ENCODE data around the gene CROT.

Gene CROT

DNA sequence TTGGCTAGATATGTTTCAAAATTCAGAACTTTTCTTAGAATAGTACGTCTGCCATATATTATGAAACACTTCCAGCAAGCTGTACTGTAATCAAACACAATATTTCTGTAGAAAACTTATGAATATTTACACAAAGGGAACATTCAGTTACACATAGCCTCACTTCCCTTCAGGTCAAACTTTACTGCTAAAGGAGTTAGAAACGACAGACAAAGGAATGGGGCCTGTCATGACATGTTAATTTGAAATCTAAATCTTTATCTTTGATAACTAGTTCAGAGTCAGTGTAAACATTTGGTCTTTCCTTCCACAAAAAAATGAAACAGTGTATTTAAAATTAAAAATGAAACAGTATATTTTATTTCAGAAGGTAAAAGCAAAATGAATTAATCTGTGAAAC, 1.0 kb upstream of the CROT start:
- no peak for ATAC-seq

DNA sequence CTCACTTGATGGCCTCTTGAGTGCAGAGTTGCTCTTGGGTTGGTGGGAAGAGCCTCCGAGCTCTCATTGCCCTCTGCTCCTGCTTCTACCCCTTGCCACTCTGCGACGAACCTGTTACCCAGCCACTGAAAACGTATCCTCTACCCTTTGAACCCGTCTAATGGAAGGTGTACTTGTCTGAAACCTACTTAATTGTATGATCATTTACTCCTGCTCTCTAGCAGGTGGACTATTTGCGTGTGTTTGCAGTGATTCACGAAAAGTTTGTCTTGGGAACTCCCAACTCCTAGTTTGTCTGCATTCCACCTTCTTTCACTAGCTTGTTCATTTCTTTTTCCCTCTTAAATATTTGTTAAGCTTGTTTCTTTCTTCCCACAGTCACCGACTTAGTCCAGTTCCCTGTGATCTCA, 503 bp downstream of the CROT start:
- ATAC-seq, result peak in 1 of 2 donors; percentile 1

DNA sequence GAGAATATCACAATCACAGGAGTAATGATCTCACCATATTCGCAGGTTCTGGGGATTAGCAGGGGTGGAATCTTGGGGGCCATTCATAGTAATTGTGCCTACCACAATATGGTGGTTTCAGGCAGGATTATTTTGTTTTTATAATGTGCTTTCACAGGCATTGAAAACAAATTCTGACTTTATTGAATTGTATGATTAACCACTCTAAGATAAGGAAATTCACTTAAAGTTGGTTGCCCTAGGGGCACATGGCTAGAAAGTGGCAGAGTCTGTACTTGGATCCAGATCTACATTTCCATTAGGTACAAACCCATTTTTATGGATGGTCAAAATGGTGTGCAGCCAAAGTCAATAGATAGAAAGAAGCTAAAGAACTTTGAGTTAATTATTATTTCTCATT, 1.7 kb downstream of the CROT start:
- ATAC-seq, result no peak

DNA sequence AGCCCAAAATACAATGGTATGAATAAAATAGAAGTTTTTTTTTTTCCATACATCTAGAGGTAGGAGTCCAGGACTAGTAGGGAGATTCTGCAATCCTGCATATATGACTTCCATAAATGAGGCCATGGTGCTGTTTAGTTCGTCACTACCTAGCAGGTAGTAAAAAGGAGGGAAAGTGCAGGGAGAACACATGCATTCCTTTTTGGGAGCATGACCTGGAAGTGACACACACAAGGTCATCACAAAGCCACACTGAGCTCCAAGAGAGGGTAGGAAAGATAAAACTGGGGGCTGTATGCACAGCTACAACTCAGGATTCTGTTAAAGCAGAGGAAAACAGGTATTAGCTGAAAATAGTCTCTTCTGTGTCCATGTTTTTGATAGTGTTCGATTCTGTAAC, 2.2 kb downstream of the CROT start:
- ATAC-seq, result no peak

DNA sequence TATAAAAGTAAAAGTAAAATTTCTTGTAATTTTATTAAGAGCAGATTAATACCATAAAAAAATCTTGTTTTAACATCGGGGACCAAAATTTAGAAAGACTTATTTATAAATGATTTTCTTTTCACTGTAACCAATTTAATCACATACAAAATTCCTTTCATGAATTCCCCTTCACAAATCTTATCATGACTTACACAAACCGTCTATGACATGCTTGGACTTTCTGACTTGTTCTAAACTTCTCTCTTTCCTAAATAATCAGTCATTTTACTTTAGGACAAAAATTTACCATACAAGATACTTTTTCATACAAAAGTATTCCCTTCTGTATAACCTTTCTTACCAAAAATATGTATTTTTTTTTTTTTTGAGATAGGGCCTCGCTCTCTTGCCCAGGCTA, 9.3 kb downstream of the CROT start:
- ATAC-seq, result no peak

- no peak for ATAC-seq
Measured at GRCh38 chr7:87356448-87356847, 11.0 kb downstream of the CROT start.

- no peak for ATAC-seq
Measured at GRCh38 chr7:87359366-87359765, 13.9 kb downstream of the CROT start.

- no peak for ATAC-seq
Measured at GRCh38 chr7:87361320-87361719, 15.9 kb downstream of the CROT start.

GRCh38 chr7:87363342-87363741, 17.9 kb downstream of the CROT start:
- ATAC-seq, result no peak

GRCh38 chr7:87364246-87364645, 18.8 kb downstream of the CROT start:
- no peak for ATAC-seq

DNA sequence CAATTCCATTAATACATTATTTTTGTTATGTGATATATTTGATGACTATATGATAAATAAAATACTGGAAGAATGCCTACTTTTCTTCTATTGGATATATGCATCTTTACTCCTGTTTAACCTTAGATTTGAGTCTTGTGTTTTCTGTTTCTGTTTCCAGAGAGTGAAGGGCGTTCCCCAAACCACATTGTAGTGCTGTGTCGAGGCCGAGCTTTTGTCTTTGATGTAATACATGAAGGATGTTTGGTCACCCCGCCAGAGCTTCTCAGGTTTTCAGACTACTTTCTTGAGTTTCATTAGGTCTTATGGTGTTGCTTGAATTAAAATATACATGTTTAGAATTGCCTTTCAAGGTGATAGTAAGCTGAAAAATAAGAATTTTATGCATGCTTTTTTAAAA, 23.8 kb downstream of the CROT start:
- ATAC-seq, result peak; percentile 51 to 53

- no peak for ATAC-seq
Measured at GRCh38 chr7:87370660-87371180, 25.3 kb downstream of the CROT start.

DNA sequence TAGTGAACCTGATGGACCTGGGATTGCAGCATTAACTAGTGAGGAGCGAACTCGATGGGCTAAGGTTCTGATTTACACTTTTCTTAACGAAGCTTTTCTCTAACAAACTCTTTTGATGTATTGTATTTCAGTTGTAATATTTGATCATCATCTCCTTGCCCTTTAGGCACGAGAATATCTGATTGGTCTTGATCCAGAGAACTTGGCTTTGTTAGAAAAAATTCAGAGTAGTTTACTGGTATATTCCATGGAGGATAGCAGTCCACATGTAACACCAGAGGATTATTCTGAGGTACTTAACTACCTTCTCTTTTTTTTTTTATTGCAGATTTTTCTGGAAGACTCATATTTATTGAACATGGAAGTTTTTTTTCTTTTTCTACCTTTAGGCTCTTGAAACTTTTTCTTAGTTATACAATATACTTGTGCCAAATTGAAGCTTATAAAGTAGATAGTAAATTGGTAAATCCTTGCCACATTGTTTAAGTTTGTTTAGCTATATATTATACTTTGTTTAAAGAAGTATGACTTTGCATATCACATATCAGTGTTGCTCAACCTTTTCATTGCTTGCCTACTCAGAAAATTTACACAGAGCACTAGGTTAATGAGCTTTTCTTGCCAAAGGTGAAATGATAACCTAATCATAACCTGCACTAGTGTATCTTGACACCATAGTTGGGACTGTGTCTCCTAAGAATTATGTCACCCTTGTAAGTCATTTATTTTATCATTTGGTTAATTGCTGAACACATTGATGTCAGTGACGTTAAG, 30.4 kb downstream of the CROT start:
- no peak for ATAC-seq

DNA sequence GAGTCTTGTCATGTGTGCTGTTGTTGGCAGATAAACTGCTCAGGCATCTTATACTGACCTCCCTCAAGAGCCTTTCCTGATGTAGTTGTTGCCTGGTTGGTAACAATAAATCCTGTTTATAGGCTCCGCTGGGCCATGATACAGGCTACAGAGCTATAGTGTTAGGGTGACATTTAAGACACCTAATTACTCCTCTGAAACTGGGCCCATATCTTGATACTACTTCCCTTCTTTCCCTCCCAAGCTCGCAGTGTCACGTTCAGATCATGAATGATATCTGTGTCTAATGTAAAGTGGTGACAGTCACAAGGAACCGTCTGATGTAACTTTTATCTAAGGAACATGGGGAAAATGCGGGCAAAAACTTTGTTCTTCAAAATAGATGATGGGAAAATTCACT, 35.4 kb downstream of the CROT start:
- ATAC-seq, result no peak

DNA sequence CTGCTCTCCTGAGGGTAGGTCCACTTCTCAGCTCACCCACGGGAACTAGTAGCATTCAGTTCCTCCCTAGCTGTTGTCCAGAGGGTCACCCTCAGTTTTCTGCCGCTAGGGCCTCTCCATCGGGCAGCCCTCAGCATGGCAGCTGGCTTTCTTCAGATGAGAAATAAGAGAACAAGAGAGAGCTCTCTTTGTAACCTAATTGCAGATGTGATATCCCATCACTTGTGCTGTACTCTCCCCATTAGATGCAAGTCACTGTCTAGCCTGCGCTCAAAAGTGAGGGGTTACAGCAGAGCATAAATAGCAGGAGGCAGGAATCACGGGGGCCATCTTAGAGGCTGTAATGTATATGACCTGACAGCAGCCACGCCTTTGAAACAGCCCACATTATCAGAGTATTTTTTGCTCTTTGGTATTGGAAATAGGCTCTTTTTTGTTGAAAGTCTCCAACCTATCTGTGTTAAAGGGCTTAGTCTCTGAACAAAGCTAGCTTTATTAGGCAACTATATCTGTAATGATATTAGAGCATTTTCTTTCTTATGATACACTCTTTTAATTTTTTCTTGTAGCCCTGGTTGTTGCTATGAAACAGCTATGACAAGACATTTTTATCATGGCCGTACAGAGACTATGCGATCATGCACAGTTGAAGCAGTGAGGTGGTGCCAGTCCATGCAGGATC, 45.7 kb downstream of the CROT start:
- no peak for ATAC-seq

DNA sequence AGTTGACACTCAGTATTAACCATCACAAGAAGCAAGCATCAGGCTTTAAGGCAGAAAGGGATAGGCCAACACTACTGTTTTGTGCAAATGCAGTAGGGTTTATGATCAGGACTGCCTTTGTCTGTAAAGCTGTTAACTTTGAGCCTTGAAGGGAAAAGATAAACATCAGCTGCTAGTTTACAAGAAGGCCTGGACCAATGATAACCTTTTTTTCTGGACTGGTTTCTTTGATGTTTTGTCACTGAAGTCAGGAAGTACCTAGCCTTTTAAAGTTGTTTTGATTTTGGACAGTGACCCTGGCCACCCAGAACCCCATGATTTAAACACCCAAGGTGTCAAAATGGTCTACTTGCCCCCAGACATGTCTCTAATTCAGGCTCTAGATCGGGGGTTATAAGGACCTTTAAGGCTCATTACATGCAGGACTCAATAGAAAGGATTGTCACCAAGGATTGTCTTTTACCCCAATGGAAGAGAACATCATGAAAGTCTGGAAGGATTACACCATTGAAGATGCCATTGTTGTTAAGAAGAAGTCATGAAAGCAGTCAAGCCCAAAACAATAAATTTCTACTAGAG, 50.1 kb downstream of the CROT start:
- ATAC-seq, result no peak

DNA sequence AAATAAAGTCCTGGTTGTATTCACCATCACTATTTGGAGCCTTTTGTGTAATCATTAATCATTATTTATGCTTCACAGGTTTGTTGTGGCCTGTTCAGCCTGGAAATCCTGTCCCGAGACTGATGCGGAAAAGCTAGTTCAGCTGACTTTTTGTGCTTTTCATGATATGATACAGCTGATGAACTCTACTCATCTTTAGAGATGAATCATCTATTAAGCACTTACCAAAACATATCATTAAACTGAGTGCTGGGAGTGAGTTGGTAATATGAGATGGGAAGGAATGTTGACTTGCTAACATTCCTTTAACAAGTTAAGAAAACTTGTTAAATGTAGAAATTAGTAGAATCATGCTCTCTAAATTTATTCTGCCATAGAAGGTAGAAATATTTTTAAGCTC, 53.0 kb downstream of the CROT start:
- ATAC-seq, result no peak

DNA sequence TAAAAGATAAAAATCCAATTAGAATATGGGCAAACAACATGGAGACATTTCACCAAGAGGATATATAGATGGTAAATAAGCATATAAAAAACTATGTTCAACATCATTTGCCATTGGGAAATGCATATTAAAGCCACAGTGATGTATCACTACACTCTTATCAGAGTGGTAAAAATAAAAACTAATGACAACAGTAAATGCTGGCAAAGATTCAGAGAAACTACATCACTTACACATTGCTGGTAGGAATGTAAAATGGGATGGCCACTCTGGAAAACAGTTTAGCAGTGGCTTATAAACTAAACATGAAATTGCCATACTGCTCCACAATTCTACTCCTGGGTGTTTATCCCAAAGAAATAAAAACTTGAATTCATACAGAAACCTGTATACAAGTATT, 59.2 kb downstream of the CROT start:
- no peak for ATAC-seq

DNA sequence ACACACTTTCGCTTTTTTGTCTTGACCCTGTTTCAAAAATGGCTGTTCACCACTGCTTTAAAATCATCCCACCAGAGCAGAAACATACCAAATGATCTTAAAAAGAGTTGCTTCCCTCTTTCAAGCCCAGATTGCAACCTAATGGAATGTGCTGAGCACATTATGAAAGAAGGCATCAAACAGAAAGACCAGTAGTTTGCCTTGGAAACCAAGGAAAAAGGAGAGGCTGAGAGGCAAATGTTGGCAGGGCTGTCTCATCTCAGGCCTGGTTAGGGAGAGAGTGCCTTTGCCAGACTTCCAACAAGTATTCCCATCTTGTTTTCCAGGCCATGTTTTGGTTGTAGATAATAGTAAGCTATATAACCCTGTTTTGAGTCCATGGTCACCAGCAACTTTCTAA, 65.7 kb downstream of the CROT start:
- ATAC-seq, result no peak

GRCh38 chr7:87413029-87413428, 67.6 kb downstream of the CROT start:
- ATAC-seq, result no peak

DNA sequence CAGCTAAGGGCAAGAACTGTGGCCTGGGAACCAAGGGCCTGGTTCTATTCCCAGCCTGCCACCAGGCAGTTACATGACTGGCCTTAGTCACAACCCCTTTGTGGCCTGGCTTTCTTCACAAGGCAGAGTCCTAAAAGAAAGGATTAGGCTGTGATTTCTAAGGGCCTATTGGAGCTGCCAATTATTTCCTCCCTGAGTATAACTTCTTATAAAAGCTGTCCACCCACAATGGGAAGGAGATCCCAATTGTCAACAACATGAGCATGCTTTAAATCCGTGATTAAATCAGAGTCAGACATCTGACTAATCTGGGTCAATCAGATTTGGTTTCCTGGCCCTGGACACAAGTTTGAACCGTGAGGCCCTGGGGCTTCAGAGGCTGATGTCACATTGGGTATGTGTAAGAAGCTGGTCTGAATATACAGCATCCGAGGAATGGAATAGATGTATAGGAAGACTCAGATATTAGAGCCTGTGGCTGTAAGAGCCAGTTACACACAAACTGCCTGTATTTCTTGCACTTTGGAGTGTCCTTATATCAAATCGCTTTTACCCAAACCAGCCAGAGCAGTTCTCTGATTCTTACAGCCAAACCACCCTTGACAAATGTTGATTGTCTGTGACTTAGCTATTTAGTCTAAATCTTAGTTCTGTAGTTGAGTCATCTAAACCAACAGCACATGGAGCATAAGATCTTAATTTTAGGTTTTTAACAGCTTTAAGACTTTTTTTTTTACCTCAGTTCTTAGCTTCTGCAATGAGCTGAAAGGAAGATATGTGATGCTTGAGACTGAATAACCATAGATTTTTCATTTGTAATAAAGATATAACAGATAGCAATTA, 68.7 kb downstream of the CROT start:
- no peak for ATAC-seq

DNA sequence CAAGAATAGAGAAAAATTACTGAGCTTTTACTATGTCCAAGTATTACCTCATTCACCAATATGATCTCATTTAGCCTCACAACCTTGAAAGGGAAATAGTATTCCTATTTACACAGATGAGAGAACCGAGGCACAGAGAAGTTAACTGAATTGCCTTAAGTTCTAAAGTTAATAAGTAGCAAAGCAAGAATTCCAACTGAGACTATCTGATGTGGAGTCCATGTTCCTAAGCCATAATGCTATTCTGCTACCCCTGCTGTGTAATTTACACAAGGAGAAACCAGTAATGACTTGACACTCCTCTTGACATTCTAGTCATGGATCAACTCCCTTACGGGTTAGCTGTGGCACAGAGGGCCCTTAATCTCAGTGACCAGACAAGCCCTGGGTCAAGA, 69.3 kb downstream of the CROT start:
- no peak for ATAC-seq

All from activated CD4-positive, CD25-positive, alpha-beta regulatory T cell treated with anti-CD3 and anti-CD28 coated beads, Interleukin-2, amount 50 U/mL, for 24 hours (primary cell).